GM23338 (cell line): Measurements from ENCODE around the gene NRSN2. TPM values are rescaled to one million over a fixed set of nuclear protein-coding genes. Genes with fewer than 3 reads are reported as not detected.

ENCODE experiments used
- ATAC-seq: fragments of 200-7000 bp; cut with Tn5 transposase; 3 replicates; pipeline ENCODE4 v1.9.1; 2020
- DNase-seq: peaks from one replicate; pipeline ENCODE4 v3.0.0-alpha.2; 2015; ENCODE audit warnings: low spot score
- H2AFZ ChIP-seq: fragments of 200-600 bp; sonication (generic); 2 replicates; pipeline ENCODE4 v1.8.0; 2016; ENCODE audit warnings: antibody characterized with exemption, mild to moderate bottlenecking, moderate library complexity
- H3F3A ChIP-seq: fragments of 200-600 bp; sonication (generic); replicated peaks from 2 replicates; pipeline ENCODE4 v1.8.0; 2017; ENCODE audit warnings: antibody characterized with exemption, mixed run types, low read depth
- H3K27ac ChIP-seq: fragments of 200-600 bp; sonication (generic); 2 replicates; pipeline ENCODE4 v1.6.1; 2016; ENCODE audit warnings: low read depth
- H3K27me3 ChIP-seq: fragments of 200-600 bp; sonication (generic); 2 replicates; pipeline ENCODE4 v1.8.0; 2016; ENCODE audit warnings: mild to moderate bottlenecking, mixed run types, moderate library complexity; ENCODE audit not compliant: insufficient read depth
- H3K36me3 ChIP-seq: fragments of 200-600 bp; sonication (generic); 2 replicates; pipeline ENCODE4 v1.8.0; 2016; ENCODE audit warnings: mild to moderate bottlenecking; ENCODE audit not compliant: insufficient read depth
- H3K4me1 ChIP-seq: fragments of 200-600 bp; sonication (generic); 2 replicates; pipeline ENCODE4 v1.8.0; 2016; ENCODE audit warnings: mild to moderate bottlenecking, moderate library complexity; ENCODE audit not compliant: insufficient read depth
- H3K4me2 ChIP-seq: fragments of 200-600 bp; sonication (generic); 2 replicates; pipeline ENCODE4 v1.7.1; 2017; ENCODE audit warnings: mixed run types
- H3K4me3 ChIP-seq: fragments of 200-600 bp; sonication (generic); 2 replicates; pipeline ENCODE4 v1.6.1; 2016; ENCODE audit warnings: mixed run types
- H3K79me2 ChIP-seq: fragments of 200-600 bp; sonication (generic); replicated peaks from 2 replicates; pipeline ENCODE4 v1.8.0; 2017; ENCODE audit warnings: mild to moderate bottlenecking; ENCODE audit not compliant: insufficient read depth
- H3K9me2 ChIP-seq: fragments of 200-600 bp; sonication (generic); 2 replicates; pipeline ENCODE4 v1.8.0; 2017; ENCODE audit not compliant: insufficient read depth
- H4K20me1 ChIP-seq: fragments of 200-600 bp; sonication (generic); replicated peaks from 2 replicates; pipeline ENCODE4 v1.8.0; 2017; ENCODE audit warnings: mild to moderate bottlenecking; ENCODE audit not compliant: insufficient read depth
- H3K27ac Mint-ChIP-seq: 2 replicates; pipeline ENCODE4 v1.8.0; 2020; ENCODE audit warnings: inconsistent platforms, mild to moderate bottlenecking, moderate library complexity, mixed read lengths
- H3K27me3 Mint-ChIP-seq: 3 replicates; pipeline ENCODE4 v1.8.0; 2022; ENCODE audit warnings: low read depth, mild to moderate bottlenecking, moderate library complexity, mixed read lengths, inconsistent platforms; ENCODE audit not compliant: insufficient read depth, poor library complexity
- H3K36me3 Mint-ChIP-seq: 3 replicates; pipeline ENCODE4 v1.8.0; 2021; ENCODE audit warnings: low read depth, mild to moderate bottlenecking, inconsistent platforms, moderate library complexity, mixed read lengths
- H3K4me1 Mint-ChIP-seq: 3 replicates; pipeline ENCODE4 v1.8.0; 2020; ENCODE audit warnings: mild to moderate bottlenecking, inconsistent platforms, mixed read lengths
- H3K4me3 Mint-ChIP-seq: 3 replicates; pipeline ENCODE4 v1.8.0; 2021; ENCODE audit warnings: moderate library complexity, mild to moderate bottlenecking, inconsistent platforms, mixed read lengths
- H3K9me3 Mint-ChIP-seq: 3 replicates; pipeline ENCODE4 v1.8.0; 2020; ENCODE audit warnings: moderate library complexity, mild to moderate bottlenecking, inconsistent platforms, mixed read lengths
- CREB1 ChIP-seq: fragments of 250-450 bp; sonication (Bioruptor Pico); IDR thresholded peaks from 2 replicates; pipeline ENCODE4 v1.5.0; 2020; ENCODE audit warnings: low read depth, mild to moderate bottlenecking, moderate library complexity
- CTCF ChIP-seq, 2 experiments: fragments of 200-600 bp in 1 of 2; sonication (generic) in 1 of 2; conservative IDR thresholded peaks; 2 replicates each; pipeline versions ENCODE4 v1.5.1 to v1.6.1; 2016 to 2017; ENCODE audit warnings: antibody characterized with exemption in 2 of 2, low read depth in 2 of 2, mild to moderate bottlenecking in 2 of 2, moderate library complexity in 1 of 2
- ETS1 ChIP-seq: IDR thresholded peaks from 2 replicates; pipeline ENCODE4 v1.6.1; 2016; ENCODE audit warnings: antibody characterized with exemption
- EZH2 ChIP-seq: fragments of 200-600 bp; sonication (generic); IDR thresholded peaks from one replicate; pipeline ENCODE4 v1.8.0; 2017; ENCODE audit warnings: antibody characterized with exemption, mild to moderate bottlenecking, low read depth; ENCODE audit not compliant: unreplicated experiment
- EZH2phosphoT487 ChIP-seq: fragments of 200-600 bp; sonication (generic); IDR thresholded peaks from one replicate; pipeline ENCODE4 v1.8.1; 2018; ENCODE audit warnings: antibody characterized with exemption; ENCODE audit not compliant: unreplicated experiment
- JUNB ChIP-seq: IDR thresholded peaks from one replicate; pipeline ENCODE4 v1.6.1; 2016; ENCODE audit warnings: antibody characterized with exemption; ENCODE audit not compliant: unreplicated experiment
- NANOG ChIP-seq: IDR thresholded peaks from 2 replicates; pipeline ENCODE4 v1.6.1; 2016; ENCODE audit warnings: antibody characterized with exemption, borderline replicate concordance
- POLR2AphosphoS5 ChIP-seq: IDR thresholded peaks from 2 replicates; pipeline ENCODE4 v1.6.1; 2016; ENCODE audit warnings: antibody characterized with exemption, low read depth
- REST ChIP-seq: IDR thresholded peaks from one replicate; pipeline ENCODE4 v1.6.1; 2018; ENCODE audit warnings: antibody characterized with exemption; ENCODE audit not compliant: unreplicated experiment
- STAT1 ChIP-seq: IDR thresholded peaks from one replicate; pipeline ENCODE4 v1.6.1; 2016; ENCODE audit warnings: antibody characterized with exemption; ENCODE audit not compliant: unreplicated experiment
- ZNF114 ChIP-seq: fragments of 250-450 bp; sonication (Bioruptor Pico); IDR thresholded peaks from 2 replicates; pipeline ENCODE4 v1.5.0; 2020; ENCODE audit warnings: mild to moderate bottlenecking, moderate library complexity
- ZNF331 ChIP-seq: fragments of 250-450 bp; sonication (Bioruptor Pico); IDR thresholded peaks from 2 replicates; pipeline ENCODE4 v1.5.0; 2020; ENCODE audit warnings: low read depth, mild to moderate bottlenecking, moderate library complexity
- ZNF462 ChIP-seq: fragments of 250-450 bp; sonication (Bioruptor Pico); IDR thresholded peaks from 2 replicates; pipeline ENCODE4 v1.5.0; 2020; ENCODE audit warnings: mild to moderate bottlenecking, moderate library complexity
- polyA plus RNA-seq: library from polyadenylated mRNA; unstranded; fragments of >200 nt; fragmentation: Nextera tagmentation; extraction: Ambion mirVana; gene quantifications from 2 replicates; pipeline ENCODE4 v1.2.1, GENCODE V29; 2016
- total RNA-seq: library from RNA; depleted of rRNA; stranded (reverse); fragments of >200 nt; shearing (Covaris generic); gene quantifications from 2 replicates; pipeline ENCODE4 v1.2.3, GENCODE V29; 2014

The NRSN2 gene
- total and polyA plus RNA-seq, 2 experiments from 2014 or later = 14.4 to 17.9 TPM

- Mint-ChIP-seq H3K4me3 (no peak overlapping the region), H3K27ac (peak overlapping the region; percentile 63; the same call in 1 of the 2 replicates), H3K36me3 (no peaks in the 10 kb centered on the region), H3K9me3 (no peaks in the 10 kb centered on the region; the same call in 2 of the 3 replicates), H3K4me1 (peaks cover 20% of the 10 kb centered on the region), H3K27me3 (peaks cover 11% of the 10 kb centered on the region)
- no peak overlapping the region for H3K4me3 ChIP-seq
- no peaks in the 10 kb centered on the region for H3K36me3 ChIP-seq
- H3K4me2 ChIP-seq = no peak overlapping the region
- H2AFZ ChIP-seq = peak overlapping the region; percentile 96
- H3K27me3 ChIP-seq = no peaks in the 10 kb centered on the region
- H3K4me1 ChIP-seq = no peaks in the 10 kb centered on the region; the same call in 1 of the 2 replicates
- no peaks in the 10 kb centered on the region for H3F3A ChIP-seq
- H3K9me2 ChIP-seq = no peaks in the 10 kb centered on the region
- DNase-seq (no peak), ATAC-seq (no peak)
- no peaks in the 10 kb centered on the region for H4K20me1 ChIP-seq
- TF ChIP-seq NANOG (no peak), CTCF (conservative IDR thresholded peaks at IDR 0.05; ENCODE audit: low read depth in 2 of 2) (no peak), EZH2 (no peak), JUNB (no peak), STAT1 (no peak), ZNF114 (CRISPR knock-in tag) (no peak), CREB1 (CRISPR knock-in tag) (no peak), ZNF462 (no peak), EZH2phosphoT487 (no peak), ZNF331 (CRISPR knock-in tag) (no peak), REST (no peak), POLR2AphosphoS5 (no peak), ETS1 (no peak)
- H3K79me2 ChIP-seq = no peaks in the 10 kb centered on the region
- H3K27ac ChIP-seq = no peak overlapping the region
These were observed 24.3 kb downstream of the NRSN2 start for GRCh38 chr20:370977-371754.
